Right lobe of liver (tissue), 4 donors: ENCODE data around the gene CPPED1.
"Not testable (repeated sequence)": the region's sequence is repeated elsewhere in the genome, so short reads cannot be mapped to it uniquely, and the experiment has no call there.

Experiments
- CTCF ChIP-seq, 4 donors: fragments of 200-600 bp in 3 of 4; fragments of 450-650 bp in 1 of 4; IDR thresholded peaks; one replicate each; pipeline versions ENCODE4 v1.5.1 to v1.8.0; 2016 to 2022; ENCODE audit warnings: antibody characterized with exemption in 4 of 4, mild to moderate bottlenecking in 2 of 4
- POLR2A ChIP-seq: fragments of 450-650 bp; IDR thresholded peaks from one replicate; pipeline ENCODE4 v1.6.1; 2017; ENCODE audit warnings: antibody characterized with exemption, mild to moderate bottlenecking
- donor health status: DM: no; HTN: no; CAD: no.
- donor health status: DM: no; HTN: no; CAD: no.
- donor health status: DM: no; HTN: yes; CAD: no.

- not testable (repeated sequence) for TF ChIP-seq CTCF (IDR thresholded peaks at IDR 0.05); POLR2A
Observed at GRCh38 chr16:12813734-12814133, 10.0 kb upstream of the CPPED1 start.
